OCI-LY7 (cell line): ENCODE measurements around the gene TSPYL1.
"Not testable (repeated sequence)": the region's sequence is repeated elsewhere in the genome, so short reads cannot be mapped to it uniquely, and the experiment has no call there.

Experiments used
- CTCF ChIP-seq: fragments of 200-600 bp; sonication (generic); conservative IDR thresholded peaks from 2 replicates; pipeline ENCODE4 v1.5.1; 2014; ENCODE audit warnings: mild to moderate bottlenecking, antibody characterized with exemption, low read length, moderate library complexity, mixed read lengths
- EZH2phosphoT487 ChIP-seq: fragments of 200-600 bp; sonication (generic); IDR thresholded peaks from 2 replicates; pipeline ENCODE4 v1.6.1; 2018; ENCODE audit warnings: low read depth, borderline replicate concordance, mild to moderate bottlenecking, mixed run types, antibody characterized with exemption, low read length, moderate library complexity, mixed read lengths

DNA sequence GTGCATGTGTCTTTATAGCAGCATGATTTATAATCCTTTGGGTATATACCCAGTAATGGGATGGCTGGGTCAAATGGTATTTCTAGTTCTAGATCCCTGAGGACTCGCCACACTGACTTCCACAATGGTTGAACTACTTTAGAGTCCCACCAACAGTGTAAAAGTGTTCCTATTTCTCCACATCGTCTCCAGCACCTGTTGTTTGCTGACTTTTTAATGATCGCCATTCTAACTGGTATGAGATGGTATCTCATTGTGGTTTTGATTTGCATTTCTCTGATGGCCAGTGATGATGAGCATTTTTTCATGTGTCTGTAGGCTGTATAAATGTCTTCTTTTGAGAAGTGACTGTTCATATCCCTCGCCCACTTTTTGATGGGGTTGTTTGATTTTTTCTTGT, 5.3 kb upstream of the TSPYL1 start:
- not testable (repeated sequence) for TF ChIP-seq CTCF, EZH2phosphoT487
